Stomach (tissue), 4 donors: ENCODE results near the gene GRK2.

Source experiments
- EP300 ChIP-seq: sonication (generic); formaldehyde crosslinking; IDR thresholded peaks from one replicate; pipeline ENCODE4 v1.6.1; 2017; ENCODE audit warnings: antibody characterized with exemption
- POLR2A ChIP-seq, 4 donors: fragments of 450-650 bp; IDR thresholded peaks; one replicate each; pipeline ENCODE4 v1.6.1; 2016; ENCODE audit warnings: antibody characterized with exemption in 4 of 4, control low read depth in 2 of 4, mild to moderate bottlenecking in 1 of 4, moderate library complexity in 1 of 4
- POLR2AphosphoS5 ChIP-seq, 3 donors: sonication (generic); formaldehyde crosslinking; IDR thresholded peaks; one replicate each; pipeline ENCODE4 v1.6.1; 2016; ENCODE audit warnings: antibody characterized with exemption in 3 of 3
- TF ChIP-seq, protein P1 (sequence below), 7 experiments: fragments of 450-650 bp in 4 of 7; fragments of 200-600 bp in 3 of 7; sonication (generic) in 3 of 7; IDR thresholded peaks; one replicate each; pipeline ENCODE4 v1.5.1; 2016 to 2019; ENCODE audit warnings: antibody characterized with exemption in 7 of 7, control low read depth in 2 of 7, mild to moderate bottlenecking in 1 of 7

DNA sequence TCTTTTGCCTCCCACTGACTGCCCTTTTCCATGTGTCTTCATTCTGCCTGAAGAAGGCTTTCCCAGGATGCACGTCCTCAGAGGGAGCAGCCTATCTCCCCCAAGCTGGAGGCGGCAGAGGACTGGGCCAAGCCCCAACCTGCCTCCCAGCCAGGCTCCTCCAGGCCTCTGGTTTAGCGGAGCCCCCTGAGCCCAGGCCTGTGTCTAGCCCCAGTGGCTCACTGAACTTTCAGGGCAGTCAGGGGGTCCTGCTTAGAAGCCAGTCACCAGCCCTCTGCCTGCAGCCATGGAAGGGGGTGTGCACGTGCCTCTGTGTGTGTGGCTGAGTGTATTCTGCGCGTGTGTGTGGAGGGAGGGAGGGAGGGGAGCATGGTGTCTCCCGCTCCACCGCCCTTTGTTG lies 10.4 kb upstream of the GRK2 start:
- TF ChIP-seq POLR2AphosphoS5 (IDR thresholded peaks at IDR 0.05) (no peak), EP300 (no peak), POLR2A (IDR thresholded peaks at IDR 0.05) (no peak)
- TF ChIP-seq, protein P1, sequence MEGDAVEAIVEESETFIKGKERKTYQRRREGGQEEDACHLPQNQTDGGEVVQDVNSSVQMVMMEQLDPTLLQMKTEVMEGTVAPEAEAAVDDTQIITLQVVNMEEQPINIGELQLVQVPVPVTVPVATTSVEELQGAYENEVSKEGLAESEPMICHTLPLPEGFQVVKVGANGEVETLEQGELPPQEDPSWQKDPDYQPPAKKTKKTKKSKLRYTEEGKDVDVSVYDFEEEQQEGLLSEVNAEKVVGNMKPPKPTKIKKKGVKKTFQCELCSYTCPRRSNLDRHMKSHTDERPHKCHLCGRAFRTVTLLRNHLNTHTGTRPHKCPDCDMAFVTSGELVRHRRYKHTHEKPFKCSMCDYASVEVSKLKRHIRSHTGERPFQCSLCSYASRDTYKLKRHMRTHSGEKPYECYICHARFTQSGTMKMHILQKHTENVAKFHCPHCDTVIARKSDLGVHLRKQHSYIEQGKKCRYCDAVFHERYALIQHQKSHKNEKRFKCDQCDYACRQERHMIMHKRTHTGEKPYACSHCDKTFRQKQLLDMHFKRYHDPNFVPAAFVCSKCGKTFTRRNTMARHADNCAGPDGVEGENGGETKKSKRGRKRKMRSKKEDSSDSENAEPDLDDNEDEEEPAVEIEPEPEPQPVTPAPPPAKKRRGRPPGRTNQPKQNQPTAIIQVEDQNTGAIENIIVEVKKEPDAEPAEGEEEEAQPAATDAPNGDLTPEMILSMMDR (IDR thresholded peaks at IDR 0.05): no peak
